DOHH2 (cell line): ENCODE results near the gene ACTG1.

Source experiments
- H3F3A ChIP-seq: fragments of 200-600 bp; sonication (generic), shearing (Covaris generic); 2 replicates; pipeline ENCODE4 v1.6.0; 2016; ENCODE audit warnings: antibody characterized with exemption, mild to moderate bottlenecking; ENCODE audit not compliant: control insufficient read depth, insufficient read depth
- H3K27ac ChIP-seq: fragments of 200-600 bp; sonication (generic); 2 replicates; pipeline ENCODE4 v1.5.1; 2014; ENCODE audit warnings: low read depth, mild to moderate bottlenecking, low read length, moderate library complexity
- H3K27me3 ChIP-seq: fragments of 200-600 bp; sonication (generic); 2 replicates; pipeline ENCODE4 v1.6.1; 2014; ENCODE audit warnings: mild to moderate bottlenecking, low read length, mixed read lengths; ENCODE audit not compliant: control insufficient read depth
- H3K36me3 ChIP-seq: fragments of 200-600 bp; sonication (generic); 2 replicates; pipeline ENCODE4 v1.6.1; 2014; ENCODE audit warnings: mild to moderate bottlenecking, low read length, moderate library complexity, mixed read lengths; ENCODE audit not compliant: control insufficient read depth
- H3K4me1 ChIP-seq: fragments of 200-600 bp; sonication (generic); 2 replicates; pipeline ENCODE4 v1.6.1; 2014; ENCODE audit warnings: mild to moderate bottlenecking, low read length, mixed read lengths; ENCODE audit not compliant: control insufficient read depth
- H3K4me2 ChIP-seq: fragments of 200-600 bp; sonication (generic); 2 replicates; pipeline ENCODE4 v1.6.0; 2014; ENCODE audit warnings: mild to moderate bottlenecking, low read length, moderate library complexity
- H3K4me3 ChIP-seq: fragments of 200-600 bp; sonication (generic); 2 replicates; pipeline ENCODE4 v1.5.1; 2014; ENCODE audit warnings: mild to moderate bottlenecking, low read length, mixed read lengths
- H3K79me2 ChIP-seq: fragments of 200-600 bp; sonication (generic); 2 replicates; pipeline ENCODE4 v1.6.1; 2014; ENCODE audit warnings: mild to moderate bottlenecking, low read length, mixed read lengths; ENCODE audit not compliant: control insufficient read depth
- H3K9me2 ChIP-seq: fragments of 200-600 bp; sonication (generic); replicated peaks from 2 replicates; pipeline ENCODE4 v1.6.1; 2014; ENCODE audit warnings: mild to moderate bottlenecking, low read length, mixed read lengths; ENCODE audit not compliant: control insufficient read depth
- H3K9me3 ChIP-seq: fragments of 200-600 bp; sonication (generic); 2 replicates; pipeline ENCODE4 v1.6.1; 2014; ENCODE audit warnings: antibody characterized with exemption, low read length, mixed read lengths; ENCODE audit not compliant: control insufficient read depth, insufficient read depth
- H4K20me1 ChIP-seq: fragments of 200-600 bp; sonication (generic); 2 replicates; pipeline ENCODE4 v1.6.0; 2014; ENCODE audit warnings: low read depth, mild to moderate bottlenecking, antibody characterized with exemption, low read length, moderate library complexity; ENCODE audit not compliant: control insufficient read depth, insufficient read depth
- EZH2phosphoT487 ChIP-seq: fragments of 200-600 bp; sonication (generic); IDR thresholded peaks from 2 replicates; pipeline ENCODE4 v1.6.1; 2017; ENCODE audit warnings: borderline replicate concordance, mild to moderate bottlenecking, antibody characterized with exemption, low read length, moderate library complexity, mixed read lengths
- TF ChIP-seq, protein P1 (sequence below): fragments of 200-600 bp; sonication (generic); IDR thresholded peaks from one replicate; pipeline ENCODE4 v1.5.1; 2014; ENCODE audit warnings: antibody characterized with exemption, mild to moderate bottlenecking, low read depth, low read length; ENCODE audit not compliant: poor library complexity, severe bottlenecking

Gene ACTG1

DNA sequence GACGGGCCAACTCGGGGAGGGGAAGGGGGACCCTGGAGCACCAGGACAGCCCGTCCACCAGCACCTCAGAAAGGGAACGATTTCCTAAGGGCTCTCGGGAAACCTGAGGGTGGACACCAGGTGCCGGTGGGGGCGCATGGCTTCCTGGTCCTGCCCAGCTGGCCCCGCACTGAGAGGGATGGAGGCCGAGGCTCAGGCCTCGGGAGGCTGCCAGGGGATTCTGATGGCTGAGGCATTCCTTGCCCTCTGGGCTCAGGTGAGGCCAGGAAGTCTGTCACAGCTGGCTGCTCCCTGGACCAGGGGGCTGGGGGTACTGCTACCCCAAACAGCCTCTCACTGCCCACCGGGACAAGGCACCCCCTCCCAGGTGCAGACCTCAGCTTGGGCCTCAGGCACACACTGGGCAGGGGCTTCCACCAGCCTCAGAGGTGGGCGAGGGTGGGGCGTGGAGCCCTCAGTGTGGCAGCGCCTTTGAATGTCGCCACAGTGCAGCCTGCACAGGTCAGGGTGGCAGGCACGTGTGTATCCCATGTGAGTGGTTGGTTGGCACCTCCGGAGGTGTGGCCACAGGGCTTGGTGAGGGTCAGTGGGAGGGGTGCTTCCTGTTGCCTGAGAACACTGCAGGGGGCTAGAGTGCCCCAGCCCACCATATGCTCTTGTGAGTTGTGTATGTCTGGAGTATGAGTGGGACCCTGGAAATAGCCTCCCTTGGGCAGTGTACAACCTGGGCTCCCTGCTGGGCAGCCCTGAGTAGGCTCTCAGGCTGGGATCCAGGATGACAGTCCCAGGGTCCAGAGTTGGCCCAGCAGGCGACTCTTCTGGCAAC is 11.7 kb upstream of the ACTG1 start:
- no peak for TF ChIP-seq EZH2phosphoT487
- TF ChIP-seq, protein P1, sequence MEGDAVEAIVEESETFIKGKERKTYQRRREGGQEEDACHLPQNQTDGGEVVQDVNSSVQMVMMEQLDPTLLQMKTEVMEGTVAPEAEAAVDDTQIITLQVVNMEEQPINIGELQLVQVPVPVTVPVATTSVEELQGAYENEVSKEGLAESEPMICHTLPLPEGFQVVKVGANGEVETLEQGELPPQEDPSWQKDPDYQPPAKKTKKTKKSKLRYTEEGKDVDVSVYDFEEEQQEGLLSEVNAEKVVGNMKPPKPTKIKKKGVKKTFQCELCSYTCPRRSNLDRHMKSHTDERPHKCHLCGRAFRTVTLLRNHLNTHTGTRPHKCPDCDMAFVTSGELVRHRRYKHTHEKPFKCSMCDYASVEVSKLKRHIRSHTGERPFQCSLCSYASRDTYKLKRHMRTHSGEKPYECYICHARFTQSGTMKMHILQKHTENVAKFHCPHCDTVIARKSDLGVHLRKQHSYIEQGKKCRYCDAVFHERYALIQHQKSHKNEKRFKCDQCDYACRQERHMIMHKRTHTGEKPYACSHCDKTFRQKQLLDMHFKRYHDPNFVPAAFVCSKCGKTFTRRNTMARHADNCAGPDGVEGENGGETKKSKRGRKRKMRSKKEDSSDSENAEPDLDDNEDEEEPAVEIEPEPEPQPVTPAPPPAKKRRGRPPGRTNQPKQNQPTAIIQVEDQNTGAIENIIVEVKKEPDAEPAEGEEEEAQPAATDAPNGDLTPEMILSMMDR: no peak
- H3F3A ChIP-seq: peaks cover 6% of the 10 kb centered on the region
- H3K36me3 ChIP-seq: no peaks in the 10 kb centered on the region
- no peak overlapping the region for H3K27ac ChIP-seq
- H3K27me3 ChIP-seq: peaks cover 5% of the 10 kb centered on the region; the same call in 1 of the 2 replicates
- no peak overlapping the region for H3K4me3 ChIP-seq
- no peaks in the 10 kb centered on the region for H3K9me2 ChIP-seq
- no peaks in the 10 kb centered on the region for H3K79me2 ChIP-seq
- H3K4me1 ChIP-seq: peaks cover 12% of the 10 kb centered on the region
- no peaks in the 10 kb centered on the region for H4K20me1 ChIP-seq
- no peaks in the 10 kb centered on the region for H3K9me3 ChIP-seq
- no peak overlapping the region for H3K4me2 ChIP-seq

DNA sequence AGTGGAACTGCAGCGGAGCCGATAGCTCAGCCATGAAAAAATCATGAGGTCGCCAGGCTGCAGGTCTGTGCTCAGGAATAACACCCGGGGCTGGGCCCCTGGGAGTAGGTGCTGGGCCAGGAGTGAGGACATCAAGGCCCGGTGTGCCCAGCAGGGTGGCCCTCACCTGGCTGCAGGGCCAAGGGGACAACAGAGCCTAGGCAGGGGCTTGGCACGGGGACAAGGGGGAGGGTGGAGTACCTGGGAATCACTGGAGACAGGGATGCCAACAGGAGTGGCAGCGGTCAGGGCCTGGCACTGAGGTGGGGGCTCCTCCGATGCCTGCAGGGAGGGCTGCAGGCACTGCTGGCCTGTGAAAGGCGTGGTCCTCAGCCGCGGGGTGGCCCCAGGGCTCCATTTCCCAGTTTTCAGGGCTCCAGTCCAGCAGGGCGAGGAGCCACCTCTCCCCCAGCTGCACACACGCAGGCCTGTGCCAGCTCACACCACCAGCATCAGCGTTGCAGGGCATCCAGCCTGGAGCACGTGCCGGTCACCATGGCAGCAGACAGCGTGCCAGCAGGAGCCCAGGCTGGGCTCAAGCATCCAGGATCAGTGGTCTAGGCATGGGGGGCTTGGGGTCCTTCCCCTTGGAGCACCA is 10.9 kb upstream of the ACTG1 start:
- Histone ChIP-seq H3K27me3 (peaks cover 5% of the 10 kb centered on the region; the same call in 1 of the 2 replicates), H3K4me1 (peaks cover 19% of the 10 kb centered on the region), H3K27ac (no peak overlapping the region)

DNA sequence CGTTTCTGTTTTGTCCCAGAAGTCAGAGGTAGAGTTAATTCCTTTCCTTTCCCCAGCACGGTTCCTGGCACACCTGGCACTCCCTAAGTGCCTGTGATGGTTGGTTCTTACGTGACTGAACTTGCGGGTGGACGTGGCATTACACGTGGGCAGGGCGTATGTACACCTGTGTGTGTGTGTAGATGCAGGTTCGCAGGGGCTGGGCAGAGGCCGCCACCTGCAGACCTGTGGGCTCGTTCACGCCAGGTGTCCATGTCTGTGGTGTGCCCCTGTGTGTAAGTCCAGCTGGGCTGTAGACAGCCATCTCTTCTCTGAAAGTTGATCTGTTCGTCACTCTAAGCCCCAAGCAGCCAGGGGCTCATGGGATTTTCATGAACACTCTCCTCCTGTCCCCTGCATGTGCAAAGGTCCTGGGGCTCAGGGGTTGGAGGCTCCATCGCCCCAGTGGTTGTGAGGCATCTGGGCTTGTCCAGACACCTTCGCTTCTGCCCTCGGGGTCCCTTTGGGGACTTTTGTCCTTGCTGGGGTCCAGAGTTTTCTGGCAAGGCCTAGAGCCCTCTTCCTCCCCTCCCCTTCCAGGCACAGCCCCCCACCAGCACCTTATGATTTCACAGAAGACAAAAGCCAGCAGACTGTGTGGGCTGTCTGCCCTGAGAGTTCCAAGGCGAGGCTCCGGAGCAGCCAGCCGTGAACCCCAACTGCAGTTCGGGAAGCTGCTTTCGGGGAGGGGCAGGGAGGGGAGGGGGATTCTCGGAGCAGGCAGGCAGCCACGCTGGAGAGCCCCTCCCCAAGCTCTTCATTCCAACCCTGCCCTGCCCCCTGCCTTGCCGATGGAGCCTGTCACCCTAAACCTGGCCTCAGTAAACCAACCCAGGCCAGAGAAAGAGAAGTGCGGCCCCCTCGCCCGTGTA is 10.1 kb upstream of the ACTG1 start:
- H3K79me2 ChIP-seq: peaks cover 2% of the 10 kb centered on the region; the same call in 1 of the 2 replicates
- peaks cover 27% of the 10 kb centered on the region for H3K4me1 ChIP-seq
- no peaks in the 10 kb centered on the region for H3K9me3 ChIP-seq
- H4K20me1 ChIP-seq: no peaks in the 10 kb centered on the region
- H3K4me3 ChIP-seq: no peak overlapping the region
- H3K27ac ChIP-seq: no peak overlapping the region
- peaks cover 5% of the 10 kb centered on the region; the same call in 1 of the 2 replicates for H3K27me3 ChIP-seq
- TF ChIP-seq, protein P1: no peak
- no peak for TF ChIP-seq EZH2phosphoT487
- no peaks in the 10 kb centered on the region for H3K9me2 ChIP-seq
- H3F3A ChIP-seq: peaks cover 14% of the 10 kb centered on the region
- no peak overlapping the region for H3K4me2 ChIP-seq
- no peaks in the 10 kb centered on the region for H3K36me3 ChIP-seq

More for the DNA sequence above, 10.9 kb upstream of the ACTG1 start:
- Histone ChIP-seq H3K9me2 (no peaks in the 10 kb centered on the region), H3K9me3 (no peaks in the 10 kb centered on the region), H3K79me2 (no peaks in the 10 kb centered on the region), H4K20me1 (no peaks in the 10 kb centered on the region), H3K36me3 (no peaks in the 10 kb centered on the region), H3F3A (peaks cover 9% of the 10 kb centered on the region), H3K4me2 (no peak overlapping the region), H3K4me3 (no peak overlapping the region)
- TF ChIP-seq, protein P1: no peak
- no peak for TF ChIP-seq EZH2phosphoT487
